HG03280 (cell line): Measurements from ENCODE around the gene TAMALIN.

ENCODE experiments used
- ATAC-seq: cut with Tn5 transposase; IDR thresholded peaks from one replicate; pipeline ENCODE4 v1.9.1; 2021; ENCODE audit warnings: mild to moderate bottlenecking, moderate library complexity; ENCODE audit not compliant: unreplicated experiment

Gene TAMALIN

GRCh38 chr12:52035190-52035589 lies 28.4 kb downstream of the TAMALIN start:
- ATAC-seq, result no peak

GRCh38 chr12:52035926-52036325 lies 29.2 kb downstream of the TAMALIN start:
- ATAC-seq, result no peak

GRCh38 chr12:52036587-52037171 lies 29.9 kb downstream of the TAMALIN start:
- peak; percentile 41 for ATAC-seq

- ATAC-seq, result no peak
Measured at GRCh38 chr12:52037248-52037861, 30.6 kb downstream of the TAMALIN start.

- ATAC-seq, result no peak
Measured at GRCh38 chr12:52038447-52038846, 31.7 kb downstream of the TAMALIN start.

- ATAC-seq, result no peak
Measured at GRCh38 chr12:52041035-52041434, 34.3 kb downstream of the TAMALIN start.

- no peak for ATAC-seq
Measured at GRCh38 chr12:52041695-52042123, 35.0 kb downstream of the TAMALIN start.

- ATAC-seq, result no peak
Measured at GRCh38 chr12:52042706-52043385, 36.1 kb downstream of the TAMALIN start.

- no peak for ATAC-seq
Measured at GRCh38 chr12:52043386-52044212, 36.9 kb downstream of the TAMALIN start.

GRCh38 chr12:52044292-52044983 lies 37.7 kb downstream of the TAMALIN start:
- ATAC-seq, result no peak

- no peak for ATAC-seq
Measured at GRCh38 chr12:52045794-52046199, 39.1 kb downstream of the TAMALIN start.

- no peak for ATAC-seq
Measured at GRCh38 chr12:52046859-52047258, 40.1 kb downstream of the TAMALIN start.

- ATAC-seq, result no peak
Measured at GRCh38 chr12:52049286-52049685, 42.5 kb downstream of the TAMALIN start.

- ATAC-seq, result no peak
Measured at GRCh38 chr12:52049688-52050087, 42.9 kb downstream of the TAMALIN start.

GRCh38 chr12:52050116-52050757 lies 43.5 kb downstream of the TAMALIN start:
- ATAC-seq, result no peak

GRCh38 chr12:52050758-52051541 lies 44.2 kb downstream of the TAMALIN start, which contains the start of gene NR4A1:
NR4A1 (plus strand) TSS chr12:52051442; CDS start chr12:52054329, 2,887 bp downstream.
- ATAC-seq, result peak; percentile 74

GRCh38 chr12:52052468-52053186 lies 45.9 kb downstream of the TAMALIN start:
- ATAC-seq, result no peak

GRCh38 chr12:52053536-52054209 lies 46.9 kb downstream of the TAMALIN start:
- ATAC-seq, result no peak
